Subcutaneous adipose tissue (tissue), 4 donors: ENCODE results near the gene PDE11A. TPM values are rescaled to one million over a fixed set of nuclear protein-coding genes. Genes with fewer than 3 reads are reported as not detected.

Experiments used
- CTCF ChIP-seq: fragments of 450-650 bp; IDR thresholded peaks from one replicate; pipeline ENCODE4 v1.5.1; 2016; ENCODE audit warnings: low read depth, mild to moderate bottlenecking, control low read depth, antibody characterized with exemption, moderate library complexity
- total RNA-seq, 4 donors: library from RNA; depleted of rRNA; stranded (reverse); fragments of >200 nt; gene quantifications; one replicate each; pipeline ENCODE4 v1.1.0, GENCODE V29; 2016

PDE11A gene
- total RNA-seq, 4 donors from 2014 or later, result 0.33 to 1.2 (median 1.1) TPM; not detected in 1

- TF ChIP-seq CTCF, result no peak
These were observed 431.2 kb downstream of the PDE11A start for GRCh38 chr2:177641331-177641730.

GRCh38 chr2:177640423-177640822 is 432.2 kb downstream of the PDE11A start:
- no peak for TF ChIP-seq CTCF

GRCh38 chr2:177639262-177639914 is 433.2 kb downstream of the PDE11A start:
- TF ChIP-seq CTCF, result no peak

GRCh38 chr2:177638507-177638906 is 434.1 kb downstream of the PDE11A start:
- no peak for TF ChIP-seq CTCF

- no peak for TF ChIP-seq CTCF
These were observed 435.9 kb downstream of the PDE11A start for GRCh38 chr2:177636672-177637071.

GRCh38 chr2:177635696-177636095 is 436.9 kb downstream of the PDE11A start:
- TF ChIP-seq CTCF, result no peak

GRCh38 chr2:177633910-177634294 is 438.7 kb downstream of the PDE11A start:
- TF ChIP-seq CTCF, result no peak
